ENCODE data around the gene EIPR1.

Gene EIPR1

DNA sequence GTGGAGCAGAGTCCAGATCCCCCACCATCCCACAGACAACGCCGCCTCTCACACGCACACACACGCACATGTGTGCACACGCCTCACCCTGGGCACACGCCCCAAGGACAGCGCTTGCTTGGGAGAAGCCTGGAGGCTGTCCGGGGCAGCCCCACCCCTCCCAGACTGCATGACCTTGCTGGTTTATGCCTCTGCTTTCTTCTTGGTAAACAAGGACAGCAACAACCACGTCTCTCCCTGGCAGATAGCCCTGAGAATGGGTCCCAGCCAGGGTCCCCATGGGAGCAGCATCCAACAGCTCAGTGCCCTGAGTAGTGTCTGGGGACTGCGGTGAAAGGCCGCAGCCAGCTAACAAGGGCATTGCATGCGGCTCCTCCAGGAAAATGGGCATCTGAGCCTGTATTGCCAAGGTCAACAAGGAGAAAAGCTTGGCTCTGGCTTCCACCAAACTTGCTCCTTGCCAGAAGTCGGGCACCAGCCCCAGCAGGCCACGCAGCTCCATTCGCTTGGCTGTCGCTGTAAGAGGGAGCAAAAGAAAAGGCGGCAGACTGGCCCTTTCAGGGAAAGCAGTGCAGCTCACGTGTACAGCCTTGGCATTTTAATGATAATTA is 234.6 kb downstream of the EIPR1 start:
- TF ChIP-seq, protein P1, sequence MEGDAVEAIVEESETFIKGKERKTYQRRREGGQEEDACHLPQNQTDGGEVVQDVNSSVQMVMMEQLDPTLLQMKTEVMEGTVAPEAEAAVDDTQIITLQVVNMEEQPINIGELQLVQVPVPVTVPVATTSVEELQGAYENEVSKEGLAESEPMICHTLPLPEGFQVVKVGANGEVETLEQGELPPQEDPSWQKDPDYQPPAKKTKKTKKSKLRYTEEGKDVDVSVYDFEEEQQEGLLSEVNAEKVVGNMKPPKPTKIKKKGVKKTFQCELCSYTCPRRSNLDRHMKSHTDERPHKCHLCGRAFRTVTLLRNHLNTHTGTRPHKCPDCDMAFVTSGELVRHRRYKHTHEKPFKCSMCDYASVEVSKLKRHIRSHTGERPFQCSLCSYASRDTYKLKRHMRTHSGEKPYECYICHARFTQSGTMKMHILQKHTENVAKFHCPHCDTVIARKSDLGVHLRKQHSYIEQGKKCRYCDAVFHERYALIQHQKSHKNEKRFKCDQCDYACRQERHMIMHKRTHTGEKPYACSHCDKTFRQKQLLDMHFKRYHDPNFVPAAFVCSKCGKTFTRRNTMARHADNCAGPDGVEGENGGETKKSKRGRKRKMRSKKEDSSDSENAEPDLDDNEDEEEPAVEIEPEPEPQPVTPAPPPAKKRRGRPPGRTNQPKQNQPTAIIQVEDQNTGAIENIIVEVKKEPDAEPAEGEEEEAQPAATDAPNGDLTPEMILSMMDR (IDR thresholded peaks at IDR 0.05; ENCODE audit: borderline replicate concordance, control extremely low read depth, extremely low read depth, insufficient read depth, missing control alignments) = no peak
- DNase-seq (ENCODE audit: low spot score) = no peak
- in situ Hi-C loops (cut with MboI; ENCODE audit: low sequenced_read_pairs, unreplicated experiment) = no loop called here

DNA sequence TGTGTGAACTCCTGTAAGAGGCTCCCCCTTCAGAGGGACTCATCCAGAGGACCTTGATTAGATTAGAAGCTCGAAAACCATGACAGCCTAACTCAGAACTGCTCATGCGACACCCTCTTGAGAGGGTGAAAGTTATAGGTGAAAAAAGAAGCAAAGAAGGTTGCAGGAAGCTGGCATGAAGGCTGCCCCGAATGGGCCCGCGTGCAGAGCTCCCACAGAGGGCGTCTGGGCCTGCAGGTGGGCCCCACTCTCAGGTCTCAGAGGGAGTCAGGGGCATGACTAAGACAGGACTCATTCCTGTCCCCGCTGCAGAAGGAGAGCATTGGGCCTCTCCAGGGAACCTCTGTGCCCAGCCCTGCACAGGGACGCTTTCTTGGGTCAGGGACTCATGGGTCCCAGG is 235.4 kb downstream of the EIPR1 start:
- DNase-seq (ENCODE audit: low spot score) = no peak
- in situ Hi-C loops (cut with MboI; ENCODE audit: low sequenced_read_pairs, unreplicated experiment) = no loop called here
- TF ChIP-seq, protein P1 (IDR thresholded peaks at IDR 0.05; ENCODE audit: borderline replicate concordance, control extremely low read depth, extremely low read depth, insufficient read depth, missing control alignments) = no peak

DNA sequence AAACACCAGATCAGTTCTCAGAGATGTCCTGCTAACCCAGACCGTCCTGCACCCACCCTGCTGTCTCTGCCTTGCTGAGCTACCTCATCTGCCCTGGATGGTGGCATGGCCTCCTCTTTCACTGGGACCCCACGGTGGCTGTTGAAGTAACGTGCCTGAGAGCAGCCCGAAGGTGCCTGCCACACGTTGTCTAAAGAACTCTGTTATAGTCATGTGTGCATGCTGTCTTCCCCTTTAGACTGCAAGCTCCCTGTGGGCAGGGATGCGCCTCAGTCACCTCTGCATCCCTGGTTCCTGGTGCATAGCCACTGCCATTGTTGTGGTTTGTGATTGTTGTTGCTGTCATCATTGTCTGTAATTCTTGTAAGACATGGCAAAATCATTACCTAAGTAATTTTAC is 235.9 kb downstream of the EIPR1 start:
- no peak for DNase-seq (ENCODE audit: low spot score)
- TF ChIP-seq, protein P1 (IDR thresholded peaks at IDR 0.05; ENCODE audit: borderline replicate concordance, control extremely low read depth, extremely low read depth, insufficient read depth, missing control alignments) = no peak
- in situ Hi-C loops (cut with MboI; ENCODE audit: low sequenced_read_pairs, unreplicated experiment) = no loop called here

DNA sequence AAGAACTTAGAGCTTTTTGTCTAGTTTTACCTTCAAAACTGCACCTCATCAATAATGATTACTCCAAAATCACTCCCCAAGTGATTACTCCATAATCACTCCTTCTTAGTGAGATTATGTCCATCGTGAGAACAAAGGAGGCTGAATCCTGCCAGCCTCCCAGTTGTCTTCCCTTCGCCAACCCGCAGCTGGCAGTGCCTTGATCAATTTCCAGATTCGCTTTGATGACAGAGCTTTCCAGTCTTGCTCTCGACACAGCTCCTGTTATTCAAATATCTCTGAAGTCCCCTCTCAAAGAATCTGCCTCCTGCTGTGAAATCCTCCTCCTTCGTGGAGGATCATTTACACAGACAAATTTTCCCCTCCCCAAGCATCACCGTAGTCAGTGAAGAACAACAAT is 237.7 kb downstream of the EIPR1 start:
- DNase-seq (ENCODE audit: low spot score) = no peak
- in situ Hi-C loops (cut with MboI; ENCODE audit: low sequenced_read_pairs, unreplicated experiment) = no loop called here
- TF ChIP-seq, protein P1 (IDR thresholded peaks at IDR 0.05; ENCODE audit: borderline replicate concordance, control extremely low read depth, extremely low read depth, insufficient read depth, missing control alignments) = no peak

Data from GM13976 (cell line).